Spleen (tissue), 7 donors: ENCODE results near the gene SLC13A3.

Experiments used
- CTCF ChIP-seq, 11 experiments: fragments of 200-600 bp in 7 of 11; fragments of 450-650 bp in 4 of 11; sonication (generic) in 4 of 11; IDR thresholded peaks in 8 of 11; conservative IDR thresholded peaks in 3 of 11; 1 replicate in 7 of 11; 2 replicates in 4 of 11; pipeline versions ENCODE4 v1.4.0 to v1.8.0; 2016 to 2021; ENCODE audit warnings: antibody characterized with exemption in 11 of 11, inconsistent platforms in 4 of 11, mild to moderate bottlenecking in 1 of 11
- POLR2A ChIP-seq, 3 donors: fragments of 450-650 bp; IDR thresholded peaks; one replicate each; pipeline ENCODE4 v1.5.1; 2017; ENCODE audit warnings: antibody characterized with exemption in 3 of 3, mild to moderate bottlenecking in 1 of 3
- POLR2AphosphoS5 ChIP-seq, 3 donors: sonication (generic); formaldehyde crosslinking; IDR thresholded peaks; one replicate each; pipeline ENCODE4 v1.5.1; 2017; ENCODE audit warnings: antibody characterized with exemption in 3 of 3
- donor health status: DM: no; HTN: no; CAD: no; lungs with moderate emphysema.
- donor health status: DM: no; HTN: no; CAD: no.
- donor health status: DM: no; HTN: no; CAD: no.

GRCh38 chr20:46553926-46554325 lies 97.3 kb downstream of the SLC13A3 start:
- TF ChIP-seq CTCF (IDR thresholded peaks at IDR 0.05 in 8 of 11, conservative IDR thresholded peaks at IDR 0.05 in 3 of 11) (no peak), POLR2A (IDR thresholded peaks at IDR 0.05) (no peak), POLR2AphosphoS5 (IDR thresholded peaks at IDR 0.05) (no peak)
